Ovary (tissue), 9 donors: ENCODE measurements around the gene TXNDC16. TPM values are rescaled to one million over a fixed set of nuclear protein-coding genes. Genes with fewer than 3 reads are reported as not detected.

Source experiments
- DNase-seq, 5 donors: peaks; one replicate each; pipeline ENCODE4 v3.0.0-alpha.2; 2019 to 2020
- H3K27ac ChIP-seq, 2 donors: fragments of 200-600 bp; one replicate each; pipeline versions ENCODE4 v1.5.1 to v1.8.0; 2019 to 2022
- H3K27me3 ChIP-seq: fragments of 200-600 bp; one replicate; pipeline ENCODE4 v1.8.0; 2022
- H3K36me3 ChIP-seq: fragments of 200-600 bp; sonication (generic); one replicate; pipeline ENCODE4 v1.5.1; 2019
- H3K4me1 ChIP-seq: one replicate; pipeline ENCODE4 v1.8.1; 2013; ENCODE audit warnings: mild to moderate bottlenecking, moderate library complexity; ENCODE audit not compliant: insufficient read depth
- H3K4me3 ChIP-seq: fragments of 200-600 bp; sonication (generic); one replicate; pipeline ENCODE4 v1.5.1; 2017
- H3K9me3 ChIP-seq, 2 donors: fragments of 200-600 bp in 1 of 2; sonication (generic) in 1 of 2; one replicate each; pipeline versions ENCODE4 v1.5.1 to v1.8.1; 2013 to 2019; ENCODE audit warnings: mild to moderate bottlenecking in 1 of 2, moderate library complexity in 1 of 2
- EP300 ChIP-seq: sonication (generic); formaldehyde crosslinking; IDR thresholded peaks from one replicate; pipeline ENCODE4 v1.6.1; 2017; ENCODE audit warnings: antibody characterized with exemption
- POLR2A ChIP-seq: fragments of 450-650 bp; IDR thresholded peaks from one replicate; pipeline ENCODE4 v1.6.1; 2017; ENCODE audit warnings: antibody characterized with exemption, mild to moderate bottlenecking, moderate library complexity
- WGBS, 3 donors: extraction: QIAGEN DNeasy Blood & Tissue Kit in 1 of 3; methylation state at CpG; one replicate each; pipeline versions ENCODE4 v1.1.5 to v1.1.7; 2013 to 2017; 5-methylcytosine and 5-hydroxymethylcytosine counted together
- intact Hi-C, 4 donors: fragments of 100-400 bp; cut with DNase I; formaldehyde crosslinking; loops; one replicate each; pipeline versions ENCODE4 v1.11.0 to v1.15.1; 2022 to 2023
- polyA plus RNA-seq, 2 donors: library from polyadenylated mRNA; stranded (reverse); fragments of 200-250 nt in 1 of 2; fragments of 350-450 nt in 1 of 2; fragmentation: Illumina TruSeq in 1 of 2; extraction: RNeasy Lipid Tissue Mini Kit (QIAGEN cat#74804) in 1 of 2; gene quantifications; one replicate each; pipeline ENCODE4 v1.2.3, GENCODE V29; 2013 to 2014
- total RNA-seq, 7 donors: library from RNA; depleted of rRNA in 2 of 7; stranded (reverse); fragments of >200 nt in 2 of 7; fragmentation: NEBNext Ultra II Directional in 3 of 7; extraction: Animal tissue kit (Norgen Biotek cat#: 25700) in 3 of 7; gene quantifications; one replicate each; pipeline versions ENCODE4 v1.1.0 to v1.2.4, GENCODE V29; 2016 to 2023
- TF ChIP-seq, protein P1 (sequence below), 3 donors: fragments of 450-650 bp in 2 of 3; fragments of 200-600 bp in 1 of 3; IDR thresholded peaks; one replicate each; pipeline versions ENCODE4 v1.5.1 to v1.8.0; 2016 to 2022; ENCODE audit warnings: antibody characterized with exemption in 3 of 3, mild to moderate bottlenecking in 1 of 3
- donor health status: DM: no; HTN: no; CAD: no; lungs with moderate emphysema.
- donor health status: DM: no; HTN: no; CAD: no.
- donor health status: Bipolar disorder and iron deficiency.
- donor health status: DM: yes; HTN: yes; CAD: no.
- donor health status: DM: no; HTN: no; CAD: no.
- donor health status: DM: yes; HTN: yes; CAD: no.

The TXNDC16 gene
- total and polyA plus RNA-seq, 9 donors = 7.8 to 20.0 (median 11.7) TPM

DNA sequence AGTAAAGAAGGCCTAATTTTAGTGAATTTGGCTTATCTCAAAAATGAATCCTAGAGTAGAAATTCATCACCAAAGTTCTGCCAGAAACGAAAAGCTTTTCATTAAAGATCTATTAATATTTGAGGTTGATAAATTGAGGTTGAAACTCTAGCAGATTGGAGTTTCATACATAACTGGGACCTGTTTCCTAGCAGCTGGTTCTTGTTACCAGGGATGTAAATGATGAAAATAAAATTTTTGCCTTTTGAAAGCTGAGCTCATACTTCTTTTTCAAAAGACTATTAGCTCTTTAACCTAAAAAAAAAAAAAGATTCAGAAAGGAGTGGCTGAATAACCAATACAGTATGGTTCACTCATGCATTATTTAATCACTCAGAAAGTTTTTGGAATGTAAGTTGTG lies 139.9 kb downstream of the TXNDC16 start:
- TF ChIP-seq, protein P1, sequence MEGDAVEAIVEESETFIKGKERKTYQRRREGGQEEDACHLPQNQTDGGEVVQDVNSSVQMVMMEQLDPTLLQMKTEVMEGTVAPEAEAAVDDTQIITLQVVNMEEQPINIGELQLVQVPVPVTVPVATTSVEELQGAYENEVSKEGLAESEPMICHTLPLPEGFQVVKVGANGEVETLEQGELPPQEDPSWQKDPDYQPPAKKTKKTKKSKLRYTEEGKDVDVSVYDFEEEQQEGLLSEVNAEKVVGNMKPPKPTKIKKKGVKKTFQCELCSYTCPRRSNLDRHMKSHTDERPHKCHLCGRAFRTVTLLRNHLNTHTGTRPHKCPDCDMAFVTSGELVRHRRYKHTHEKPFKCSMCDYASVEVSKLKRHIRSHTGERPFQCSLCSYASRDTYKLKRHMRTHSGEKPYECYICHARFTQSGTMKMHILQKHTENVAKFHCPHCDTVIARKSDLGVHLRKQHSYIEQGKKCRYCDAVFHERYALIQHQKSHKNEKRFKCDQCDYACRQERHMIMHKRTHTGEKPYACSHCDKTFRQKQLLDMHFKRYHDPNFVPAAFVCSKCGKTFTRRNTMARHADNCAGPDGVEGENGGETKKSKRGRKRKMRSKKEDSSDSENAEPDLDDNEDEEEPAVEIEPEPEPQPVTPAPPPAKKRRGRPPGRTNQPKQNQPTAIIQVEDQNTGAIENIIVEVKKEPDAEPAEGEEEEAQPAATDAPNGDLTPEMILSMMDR (IDR thresholded peaks at IDR 0.05) = no peak
- no peak for TF ChIP-seq EP300
- TF ChIP-seq POLR2A = no peak
- no peaks in the 10 kb centered on the region for H3K9me3 ChIP-seq
- H3K27me3 ChIP-seq = no peaks in the 10 kb centered on the region
- DNase-seq = no peak
- no peaks in the 10 kb centered on the region for H3K36me3 ChIP-seq
- no peak overlapping the region for H3K27ac ChIP-seq
- intact Hi-C loops = no loop called here
- no peaks in the 10 kb centered on the region for H3K4me1 ChIP-seq
- 59 to 74% (median 65%) methylated on average over 1 of the region's 1 CpG for WGBS, 3 donors
- H3K4me3 ChIP-seq = no peak overlapping the region

DNA sequence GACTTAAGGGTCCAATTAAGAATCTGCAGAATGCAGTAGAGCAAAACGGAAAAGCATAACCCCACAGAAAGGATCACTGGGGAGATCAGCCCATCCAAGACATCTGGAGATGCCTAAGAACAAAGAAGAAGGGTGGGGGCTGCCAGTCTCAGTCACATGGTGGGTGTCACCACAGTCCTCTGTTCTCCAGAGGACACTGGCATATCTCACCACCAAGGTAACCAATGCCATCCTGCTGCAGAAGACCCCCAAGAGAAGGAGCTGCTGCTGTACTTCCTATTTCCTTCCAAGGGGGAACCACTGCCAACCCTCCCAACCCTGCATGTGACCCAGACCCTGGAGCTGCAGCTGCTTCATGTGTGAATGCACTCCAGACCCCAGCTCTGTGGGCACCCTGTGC lies 147.0 kb downstream of the TXNDC16 start:
- Histone ChIP-seq H3K27ac (no peak overlapping the region), H3K36me3 (no peaks in the 10 kb centered on the region), H3K9me3 (no peaks in the 10 kb centered on the region), H3K4me1 (no peaks in the 10 kb centered on the region), H3K27me3 (no peaks in the 10 kb centered on the region), H3K4me3 (no peak overlapping the region)
- intact Hi-C loops = no loop called here
- DNase-seq = no peak
- 82 to 84% (median 83%) methylated on average over 1 of the region's 1 CpG for WGBS, 3 donors
- TF ChIP-seq, protein P1 (IDR thresholded peaks at IDR 0.05) = no peak
- TF ChIP-seq POLR2A (no peak), EP300 (no peak)

DNA sequence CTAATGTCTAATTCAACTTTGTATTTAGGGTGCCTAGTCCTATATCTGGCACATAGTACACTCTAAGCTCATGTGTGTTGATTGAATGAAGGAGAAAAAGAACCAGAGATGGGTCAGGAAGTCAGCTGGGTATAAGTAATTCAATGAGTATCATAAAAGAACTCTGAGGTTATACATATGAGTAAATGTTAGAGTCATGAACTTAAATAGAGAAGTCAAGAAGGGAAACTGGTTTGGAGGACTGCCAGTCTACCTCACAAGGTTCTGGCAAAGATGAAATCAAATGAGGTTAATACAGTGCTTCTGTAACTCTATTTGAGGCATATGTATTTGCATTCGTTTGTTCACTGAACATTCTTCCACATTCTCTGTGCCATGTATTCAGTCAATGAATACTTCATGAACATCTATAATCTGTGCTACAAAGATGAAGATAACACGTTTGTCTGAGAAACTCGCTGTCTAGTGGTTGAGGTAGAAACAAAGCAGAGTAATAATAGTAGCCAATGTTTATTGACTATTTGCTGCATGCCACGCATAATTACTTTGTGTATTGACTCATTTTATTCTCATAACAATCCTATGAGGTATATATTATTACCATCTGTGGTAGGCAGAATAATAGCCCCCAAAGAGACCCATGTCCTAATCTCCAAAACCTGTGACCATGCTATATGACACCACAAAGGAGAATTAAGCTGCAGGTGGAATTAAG lies 149.3 kb downstream of the TXNDC16 start:
- Histone ChIP-seq H3K27ac (no peak overlapping the region), H3K36me3 (no peaks in the 10 kb centered on the region), H3K27me3 (no peaks in the 10 kb centered on the region), H3K9me3 (no peaks in the 10 kb centered on the region), H3K4me1 (no peaks in the 10 kb centered on the region), H3K4me3 (no peak overlapping the region)
- TF ChIP-seq EP300 (no peak), POLR2A (no peak)
- intact Hi-C loops = no loop called here
- WGBS, 3 donors = 85 to 90% (median 86%) methylated on average over 4 of the region's 4 CpGs
- no peak for DNase-seq

DNA sequence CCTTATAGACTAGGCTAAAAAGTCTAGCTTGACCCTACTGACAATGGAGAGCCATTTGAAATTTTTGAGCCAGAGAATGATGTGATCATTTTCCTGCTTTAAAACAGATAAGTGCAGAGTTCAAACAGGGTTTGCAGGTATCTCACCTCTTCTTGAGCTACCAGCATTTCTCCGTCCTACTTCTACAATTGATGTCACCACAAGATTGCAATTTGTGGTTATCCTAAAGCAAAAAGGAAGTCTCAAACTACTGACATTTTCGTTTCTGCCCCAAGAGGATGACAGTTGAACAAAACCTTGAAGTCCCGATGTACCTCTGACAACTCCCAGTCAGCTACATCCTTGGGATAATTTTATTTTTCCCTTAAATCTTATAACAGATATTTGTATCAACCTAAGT lies 151.5 kb downstream of the TXNDC16 start:
- Histone ChIP-seq H3K4me3 (no peak overlapping the region), H3K36me3 (no peaks in the 10 kb centered on the region), H3K27ac (no peak overlapping the region), H3K4me1 (no peaks in the 10 kb centered on the region), H3K27me3 (no peaks in the 10 kb centered on the region), H3K9me3 (no peaks in the 10 kb centered on the region)
- TF ChIP-seq POLR2A (no peak), EP300 (no peak)
- TF ChIP-seq, protein P1 (IDR thresholded peaks at IDR 0.05) = no peak
- 94 to 97% (median 94%) methylated on average over 3 of the region's 3 CpGs for WGBS, 3 donors
- intact Hi-C loops = no loop called here
- no peak for DNase-seq

DNA sequence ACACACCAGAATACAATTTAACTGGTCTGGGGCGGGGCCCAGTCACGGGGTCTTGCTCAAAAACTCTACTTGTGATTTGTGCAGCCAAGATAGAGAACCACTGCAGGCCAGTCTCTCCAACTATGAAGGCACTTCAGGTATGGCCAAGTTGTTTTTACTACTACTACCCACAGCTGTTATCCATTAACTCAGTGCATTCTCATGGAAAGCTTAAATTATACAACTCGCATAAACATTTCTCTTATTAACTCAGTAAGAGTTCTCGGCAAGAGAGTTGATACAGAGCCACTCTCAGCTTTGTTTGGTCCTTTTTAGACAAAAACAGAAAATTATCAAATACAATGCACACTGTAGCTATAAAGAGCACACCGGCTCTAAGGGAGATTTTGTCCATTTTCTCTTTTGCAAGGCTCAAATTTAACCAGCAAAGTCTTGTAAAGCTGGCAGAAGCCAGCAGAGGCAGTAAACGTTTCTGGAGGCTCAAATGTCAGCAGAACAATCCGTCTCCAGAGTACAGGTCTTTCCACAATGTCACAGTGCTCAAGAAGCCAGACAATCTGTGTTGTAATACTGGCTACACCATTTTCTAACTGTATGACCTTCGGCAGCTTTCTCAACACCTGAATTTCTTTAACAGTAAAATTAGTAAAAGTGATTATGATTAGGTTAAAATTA lies 152.2 kb downstream of the TXNDC16 start:
- 34 to 38% (median 35%) methylated on average over 8 of the region's 8 CpGs for WGBS, 3 donors
- H3K9me3 ChIP-seq = no peaks in the 10 kb centered on the region
- no peak for DNase-seq

More for the DNA sequence above, 152.2 kb downstream of the TXNDC16 start:
- TF ChIP-seq, protein P1 (IDR thresholded peaks at IDR 0.05) = no peak
- no peak for TF ChIP-seq POLR2A
- no peak for TF ChIP-seq EP300
- intact Hi-C loops = no loop called here
- no peak overlapping the region for H3K4me3 ChIP-seq
- H3K4me1 ChIP-seq = no peaks in the 10 kb centered on the region
- H3K27ac ChIP-seq = no peak overlapping the region
- no peaks in the 10 kb centered on the region for H3K36me3 ChIP-seq
- no peaks in the 10 kb centered on the region for H3K27me3 ChIP-seq
